HG02870 (cell line): ENCODE measurements around the gene LMTK2.
A peak's percentile ranks its signal among the peaks of the same experiment; 100 is the strongest.

Source experiments
- ATAC-seq: cut with Tn5 transposase; IDR thresholded peaks from one replicate; pipeline ENCODE4 v1.9.1; 2021; ENCODE audit warnings: mild to moderate bottlenecking, moderate library complexity; ENCODE audit not compliant: unreplicated experiment

Gene LMTK2

GRCh38 chr7:98135984-98136383 is 29.3 kb downstream of the LMTK2 start:
- no peak for ATAC-seq

GRCh38 chr7:98136423-98136822 is 29.8 kb downstream of the LMTK2 start:
- ATAC-seq, result no peak

- no peak for ATAC-seq
These were observed 30.6 kb downstream of the LMTK2 start for GRCh38 chr7:98137134-98137825.

GRCh38 chr7:98137826-98138151 is 31.1 kb downstream of the LMTK2 start:
- ATAC-seq, result peak; percentile 85

- ATAC-seq, result no peak
These were observed 32.0 kb downstream of the LMTK2 start for GRCh38 chr7:98138672-98139071.

GRCh38 chr7:98142658-98143057 is 36.0 kb downstream of the LMTK2 start:
- no peak for ATAC-seq

GRCh38 chr7:98148607-98149006 is 41.9 kb downstream of the LMTK2 start:
- ATAC-seq, result no peak

GRCh38 chr7:98149116-98149692 is 42.5 kb downstream of the LMTK2 start:
- no peak for ATAC-seq

- ATAC-seq, result no peak
These were observed 45.2 kb downstream of the LMTK2 start for GRCh38 chr7:98151884-98152283.

GRCh38 chr7:98156700-98157099 is 50.0 kb downstream of the LMTK2 start:
- ATAC-seq, result no peak

- no peak for ATAC-seq
These were observed 51.1 kb downstream of the LMTK2 start for GRCh38 chr7:98157761-98158160.

- no peak for ATAC-seq
These were observed 56.1 kb downstream of the LMTK2 start for GRCh38 chr7:98162758-98163157.

- no peak for ATAC-seq
These were observed 56.6 kb downstream of the LMTK2 start for GRCh38 chr7:98163269-98163668.

- no peak for ATAC-seq
These were observed 57.2 kb downstream of the LMTK2 start for GRCh38 chr7:98163704-98164494.

GRCh38 chr7:98165827-98166667 is 59.4 kb downstream of the LMTK2 start:
- ATAC-seq, result peak; percentile 70

GRCh38 chr7:98166668-98166970 is 60.0 kb downstream of the LMTK2 start:
- no peak for ATAC-seq

- ATAC-seq, result no peak
These were observed 61.0 kb downstream of the LMTK2 start for GRCh38 chr7:98167653-98168052.

- ATAC-seq, result no peak
These were observed 61.7 kb downstream of the LMTK2 start for GRCh38 chr7:98168181-98168903.

GRCh38 chr7:98168904-98169621 is 62.4 kb downstream of the LMTK2 start:
- no peak for ATAC-seq

- no peak for ATAC-seq
These were observed 64.3 kb downstream of the LMTK2 start for GRCh38 chr7:98170966-98171365.
